ENCODE results near the gene SH3RF3.

DNA sequence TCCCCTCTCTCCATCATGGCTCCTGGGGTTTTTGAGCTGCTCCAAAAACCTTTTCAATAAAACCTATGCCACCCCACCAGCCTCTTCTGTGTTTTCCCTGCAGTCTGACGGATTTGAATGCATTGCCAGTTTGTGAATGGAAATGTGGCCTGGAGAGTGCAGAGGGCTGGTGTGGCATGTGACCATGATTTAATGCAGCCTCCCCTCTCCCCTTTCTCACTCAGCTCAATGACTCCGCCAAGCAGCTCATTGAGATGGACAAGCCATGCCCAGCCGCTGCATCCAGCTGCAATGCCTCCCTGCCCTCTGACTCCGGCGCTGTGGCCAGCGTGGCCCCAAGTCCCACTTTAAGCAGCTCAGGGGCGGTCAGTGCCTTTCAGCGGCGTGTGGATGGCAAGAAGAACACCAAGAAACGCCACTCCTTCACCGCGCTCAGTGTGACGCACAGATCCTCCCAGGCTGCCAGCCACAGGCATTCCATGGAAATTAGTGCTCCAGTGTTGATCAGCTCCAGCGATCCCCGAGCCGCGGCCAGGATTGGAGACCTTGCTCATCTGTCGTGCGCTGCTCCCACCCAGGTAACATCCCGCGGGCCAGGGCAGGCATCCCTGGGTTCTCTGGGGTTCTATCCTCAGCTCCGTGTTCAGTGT lies 269.5 kb downstream of the SH3RF3 start:
- TF ChIP-seq, protein P1, sequence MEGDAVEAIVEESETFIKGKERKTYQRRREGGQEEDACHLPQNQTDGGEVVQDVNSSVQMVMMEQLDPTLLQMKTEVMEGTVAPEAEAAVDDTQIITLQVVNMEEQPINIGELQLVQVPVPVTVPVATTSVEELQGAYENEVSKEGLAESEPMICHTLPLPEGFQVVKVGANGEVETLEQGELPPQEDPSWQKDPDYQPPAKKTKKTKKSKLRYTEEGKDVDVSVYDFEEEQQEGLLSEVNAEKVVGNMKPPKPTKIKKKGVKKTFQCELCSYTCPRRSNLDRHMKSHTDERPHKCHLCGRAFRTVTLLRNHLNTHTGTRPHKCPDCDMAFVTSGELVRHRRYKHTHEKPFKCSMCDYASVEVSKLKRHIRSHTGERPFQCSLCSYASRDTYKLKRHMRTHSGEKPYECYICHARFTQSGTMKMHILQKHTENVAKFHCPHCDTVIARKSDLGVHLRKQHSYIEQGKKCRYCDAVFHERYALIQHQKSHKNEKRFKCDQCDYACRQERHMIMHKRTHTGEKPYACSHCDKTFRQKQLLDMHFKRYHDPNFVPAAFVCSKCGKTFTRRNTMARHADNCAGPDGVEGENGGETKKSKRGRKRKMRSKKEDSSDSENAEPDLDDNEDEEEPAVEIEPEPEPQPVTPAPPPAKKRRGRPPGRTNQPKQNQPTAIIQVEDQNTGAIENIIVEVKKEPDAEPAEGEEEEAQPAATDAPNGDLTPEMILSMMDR (CRISPR knock-in tag; IDR thresholded peaks at IDR 0.05), result no peak
- TF ChIP-seq, protein P2, sequence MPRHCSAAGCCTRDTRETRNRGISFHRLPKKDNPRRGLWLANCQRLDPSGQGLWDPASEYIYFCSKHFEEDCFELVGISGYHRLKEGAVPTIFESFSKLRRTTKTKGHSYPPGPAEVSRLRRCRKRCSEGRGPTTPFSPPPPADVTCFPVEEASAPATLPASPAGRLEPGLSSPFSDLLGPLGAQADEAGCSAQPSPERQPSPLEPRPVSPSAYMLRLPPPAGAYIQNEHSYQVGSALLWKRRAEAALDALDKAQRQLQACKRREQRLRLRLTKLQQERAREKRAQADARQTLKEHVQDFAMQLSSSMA (CRISPR knock-in tag; IDR thresholded peaks at IDR 0.05), result no peak
